Trophoblast cell (in vitro differentiated cells and primary cell): ENCODE measurements around the gene DMXL2.

Experiments used
- DNase-seq, 2 donors: peaks; one replicate each; pipeline ENCODE4 v3.0.0-alpha.2; 2016
- H2AFZ ChIP-seq: 2 replicates; pipeline ENCODE4 v1.6.1; 2013; ENCODE audit warnings: low read length, moderate library complexity, mild to moderate bottlenecking; ENCODE audit not compliant: insufficient read depth, poor library complexity
- H2AK5ac ChIP-seq: 2 replicates; pipeline ENCODE4 v1.6.1; 2013; ENCODE audit warnings: mild to moderate bottlenecking, low read length
- H2BK120ac ChIP-seq: 2 replicates; pipeline ENCODE4 v1.6.1; 2013; ENCODE audit warnings: low read length, mild to moderate bottlenecking, moderate library complexity; ENCODE audit not compliant: insufficient read depth, poor library complexity
- H2BK12ac ChIP-seq: 2 replicates; pipeline ENCODE4 v1.6.1; 2013; ENCODE audit warnings: mild to moderate bottlenecking, low read length, moderate library complexity
- H2BK5ac ChIP-seq: 2 replicates; pipeline ENCODE4 v1.6.1; 2013; ENCODE audit warnings: low read length, low read depth, moderate library complexity, mild to moderate bottlenecking; ENCODE audit not compliant: poor library complexity
- H3K14ac ChIP-seq: 2 replicates; pipeline ENCODE4 v1.6.1; 2013; ENCODE audit warnings: mild to moderate bottlenecking, low read length
- H3K18ac ChIP-seq: 2 replicates; pipeline ENCODE4 v1.6.1; 2013; ENCODE audit warnings: mild to moderate bottlenecking, low read length
- H3K23ac ChIP-seq: 2 replicates; pipeline ENCODE4 v1.6.1; 2013; ENCODE audit warnings: low read length
- H3K27ac ChIP-seq: 2 replicates; pipeline ENCODE4 v1.5.1; 2013; ENCODE audit warnings: low read depth, mild to moderate bottlenecking, inconsistent platforms, low read length, moderate library complexity
- H3K27me3 ChIP-seq: 2 replicates; pipeline ENCODE4 v1.6.1; 2013; ENCODE audit warnings: inconsistent platforms, mild to moderate bottlenecking, low read length, moderate library complexity; ENCODE audit not compliant: insufficient read depth
- H3K36me3 ChIP-seq, 2 experiments: 1 replicate in 1 of 2; 2 replicates in 1 of 2; pipeline ENCODE4 v1.6.1; 2013; ENCODE audit warnings: low read length in 2 of 2, mild to moderate bottlenecking in 2 of 2, moderate library complexity in 1 of 2; ENCODE audit not compliant: insufficient read depth in 2 of 2, control insufficient read depth in 1 of 2
- H3K4ac ChIP-seq: 2 replicates; pipeline ENCODE4 v1.6.1; 2013; ENCODE audit warnings: low read depth, mild to moderate bottlenecking, low read length, moderate library complexity
- H3K4me1 ChIP-seq, 2 experiments: 1 replicate in 1 of 2; 2 replicates in 1 of 2; pipeline ENCODE4 v1.6.1; 2013; ENCODE audit warnings: low read length in 2 of 2, mild to moderate bottlenecking in 2 of 2, moderate library complexity in 1 of 2; ENCODE audit not compliant: insufficient read depth in 2 of 2, control insufficient read depth in 1 of 2
- H3K4me2 ChIP-seq: 2 replicates; pipeline ENCODE4 v1.6.1; 2013; ENCODE audit warnings: inconsistent platforms, mild to moderate bottlenecking, low read length, moderate library complexity
- H3K4me3 ChIP-seq: 2 replicates; pipeline ENCODE4 v1.5.1; 2013; ENCODE audit warnings: mild to moderate bottlenecking, low read depth, low read length, inconsistent platforms
- H3K79me1 ChIP-seq: one replicate; pipeline ENCODE4 v1.6.1; 2013; ENCODE audit warnings: low read length
- H3K79me2 ChIP-seq: 2 replicates; pipeline ENCODE4 v1.6.1; 2013; ENCODE audit warnings: low read length, mild to moderate bottlenecking; ENCODE audit not compliant: control insufficient read depth, insufficient read depth, poor library complexity
- H3K9ac ChIP-seq: 2 replicates; pipeline ENCODE4 v1.6.1; 2013; ENCODE audit warnings: mild to moderate bottlenecking, low read length
- H3K9me3 ChIP-seq: 2 replicates; pipeline ENCODE4 v1.6.1; 2013; ENCODE audit warnings: low read depth, mild to moderate bottlenecking, control low read depth, inconsistent platforms, low read length; ENCODE audit not compliant: insufficient read depth
- H4K12ac ChIP-seq: 2 replicates; pipeline ENCODE4 v1.6.1; 2013; ENCODE audit warnings: low read depth, mild to moderate bottlenecking, low read length, moderate library complexity
- H4K8ac ChIP-seq: 2 replicates; pipeline ENCODE4 v1.6.1; 2013; ENCODE audit warnings: low read depth, mild to moderate bottlenecking, low read length, moderate library complexity
- H4K91ac ChIP-seq: one replicate; pipeline ENCODE4 v1.6.1; 2013; ENCODE audit warnings: low read depth, mild to moderate bottlenecking, low read length, moderate library complexity
- WGBS: extraction: QIAGEN DNeasy Blood & Tissue Kit; methylation state at CpG from one replicate; pipeline ENCODE4 v1.1.7; 2013; ENCODE audit warnings: missing lambda C conversion rate; ENCODE audit not compliant: insufficient read length, insufficient coverage; ENCODE audit errors: extremely low coverage; 5-methylcytosine and 5-hydroxymethylcytosine counted together

DMXL2 gene

GRCh38 chr15:51401051-51401780 lies 221.4 kb downstream of the DMXL2 start:
- no peak for DNase-seq
- no CpG with 5 or more reads among the region's 7 CpGs for WGBS
- no peak overlapping the region for H2BK12ac ChIP-seq
- no peaks in the 10 kb centered on the region for H3K4me1 ChIP-seq
- no peak overlapping the region for H3K27ac ChIP-seq
- H4K91ac ChIP-seq = no peak overlapping the region
- H3K79me2 ChIP-seq = no peaks in the 10 kb centered on the region
- no peaks in the 10 kb centered on the region for H3K9me3 ChIP-seq
- no peak overlapping the region for H3K4me2 ChIP-seq
- H3K23ac ChIP-seq = no peak overlapping the region
- no peak overlapping the region for H3K4ac ChIP-seq
- H4K12ac ChIP-seq = no peak overlapping the region
- no peak overlapping the region for H3K4me3 ChIP-seq
- peaks cover 0 to 2% of the 10 kb centered on the region in 2 experiments for H3K36me3 ChIP-seq
- H2BK5ac ChIP-seq = no peak overlapping the region
- H3K9ac ChIP-seq = no peak overlapping the region
- no peak overlapping the region for H4K8ac ChIP-seq
- no peak overlapping the region for H2AFZ ChIP-seq
- no peak overlapping the region for H3K18ac ChIP-seq
- H3K27me3 ChIP-seq = no peaks in the 10 kb centered on the region
- H3K79me1 ChIP-seq = no peaks in the 10 kb centered on the region
- H3K14ac ChIP-seq = no peak overlapping the region
- no peak overlapping the region for H2AK5ac ChIP-seq
- H2BK120ac ChIP-seq = no peak overlapping the region

- Histone ChIP-seq H3K4me3 (no peak overlapping the region), H2BK120ac (no peak overlapping the region), H3K4me2 (no peak overlapping the region), H3K27ac (no peak overlapping the region), H3K9ac (no peak overlapping the region), H3K4me1 (no peaks in the 10 kb centered on the region), H3K9me3 (no peaks in the 10 kb centered on the region), H2AK5ac (no peak overlapping the region), H3K14ac (no peak overlapping the region), H2AFZ (no peak overlapping the region), H3K27me3 (no peaks in the 10 kb centered on the region), H2BK12ac (no peak overlapping the region), H3K36me3 (peaks cover 2% of the 10 kb centered on the region in 2 experiments), H3K23ac (no peak overlapping the region), H2BK5ac (no peak overlapping the region), H3K79me2 (no peaks in the 10 kb centered on the region), H3K18ac (no peak overlapping the region), H4K8ac (no peak overlapping the region), H3K79me1 (no peaks in the 10 kb centered on the region), H4K91ac (no peak overlapping the region), H3K4ac (no peak overlapping the region), H4K12ac (no peak overlapping the region)
- WGBS = no CpG with 5 or more reads among the region's 9 CpGs
- no peak for DNase-seq
Observed at GRCh38 chr15:51398626-51399025, 223.9 kb downstream of the DMXL2 start.
